ENCODE measurements around the gene COL4A1. TPM values are rescaled to one million over a fixed set of nuclear protein-coding genes. Genes with fewer than 3 reads are reported as not detected.

The COL4A1 gene
- total RNA-seq, 1 donor from 2014 or later = 756 TPM

DNA sequence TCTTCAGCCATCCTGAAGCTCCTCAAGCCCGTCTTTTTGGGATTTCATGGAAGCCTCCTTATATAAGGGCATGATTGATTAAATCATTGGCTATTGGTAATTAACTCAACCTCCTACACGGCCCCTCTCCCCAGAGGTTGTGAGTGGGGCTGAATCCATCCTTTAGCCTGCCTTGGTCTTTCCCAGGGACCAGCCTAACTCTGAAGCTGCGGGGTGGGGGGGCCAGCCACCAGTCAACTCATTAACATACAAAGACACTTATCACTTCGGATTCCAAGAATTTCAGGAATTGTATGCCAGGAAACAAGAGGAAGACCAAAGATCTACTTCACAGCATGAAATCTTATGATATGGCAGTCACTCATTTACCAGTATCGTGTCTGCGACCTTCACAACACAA is 9.9 kb downstream of the COL4A1 start:
- no peaks in the 10 kb centered on the region for H3K9me3 ChIP-seq
- H3K27ac ChIP-seq = peak overlapping the region; percentile 26 to 65
- H3K27me3 ChIP-seq = no peaks in the 10 kb centered on the region
- peaks cover 0 to 3% of the 10 kb centered on the region in 2 donors for H3K36me3 ChIP-seq
- peak overlapping the region in 1 of 2 donors; percentile 57 for H3K4me3 ChIP-seq
- DNase-seq (ENCODE audit: low spot score in 2 of 2) = peak in 1 of 2 donors; percentile 53
- TF ChIP-seq, protein P1, sequence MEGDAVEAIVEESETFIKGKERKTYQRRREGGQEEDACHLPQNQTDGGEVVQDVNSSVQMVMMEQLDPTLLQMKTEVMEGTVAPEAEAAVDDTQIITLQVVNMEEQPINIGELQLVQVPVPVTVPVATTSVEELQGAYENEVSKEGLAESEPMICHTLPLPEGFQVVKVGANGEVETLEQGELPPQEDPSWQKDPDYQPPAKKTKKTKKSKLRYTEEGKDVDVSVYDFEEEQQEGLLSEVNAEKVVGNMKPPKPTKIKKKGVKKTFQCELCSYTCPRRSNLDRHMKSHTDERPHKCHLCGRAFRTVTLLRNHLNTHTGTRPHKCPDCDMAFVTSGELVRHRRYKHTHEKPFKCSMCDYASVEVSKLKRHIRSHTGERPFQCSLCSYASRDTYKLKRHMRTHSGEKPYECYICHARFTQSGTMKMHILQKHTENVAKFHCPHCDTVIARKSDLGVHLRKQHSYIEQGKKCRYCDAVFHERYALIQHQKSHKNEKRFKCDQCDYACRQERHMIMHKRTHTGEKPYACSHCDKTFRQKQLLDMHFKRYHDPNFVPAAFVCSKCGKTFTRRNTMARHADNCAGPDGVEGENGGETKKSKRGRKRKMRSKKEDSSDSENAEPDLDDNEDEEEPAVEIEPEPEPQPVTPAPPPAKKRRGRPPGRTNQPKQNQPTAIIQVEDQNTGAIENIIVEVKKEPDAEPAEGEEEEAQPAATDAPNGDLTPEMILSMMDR (IDR thresholded peaks at IDR 0.05) = no peak
- H3K4me1 ChIP-seq = peaks cover 21 to 56% of the 10 kb centered on the region in 2 donors
- intact Hi-C loops (cut with DNase I) = no loop called here

DNA sequence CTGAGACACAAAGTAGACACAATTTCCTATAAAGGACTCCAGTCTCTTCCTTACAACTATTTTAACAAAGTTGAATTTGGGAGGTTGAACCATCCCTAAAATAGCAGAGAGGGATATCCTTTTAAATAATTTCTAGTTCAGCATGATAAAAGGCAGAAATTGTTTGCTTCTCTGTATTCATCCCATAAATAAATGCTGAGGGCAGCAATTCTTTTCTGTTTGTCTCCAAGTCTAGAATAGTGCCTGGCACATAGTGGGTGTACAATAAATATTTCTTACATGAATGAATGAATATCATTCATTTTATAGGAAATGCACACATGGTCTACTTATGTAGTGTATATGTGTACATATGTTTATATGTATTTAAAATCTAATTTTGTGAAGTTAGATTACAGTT is 12.3 kb downstream of the COL4A1 start:
- H3K27me3 ChIP-seq = no peaks in the 10 kb centered on the region
- no peak for DNase-seq (ENCODE audit: low spot score in 2 of 2)
- no peak overlapping the region for H3K4me3 ChIP-seq
- TF ChIP-seq, protein P1 (IDR thresholded peaks at IDR 0.05) = no peak
- no peaks in the 10 kb centered on the region for H3K9me3 ChIP-seq
- peaks cover 18 to 46% of the 10 kb centered on the region in 2 donors for H3K4me1 ChIP-seq
- intact Hi-C loops (cut with DNase I) = no loop called here
- H3K36me3 ChIP-seq = peaks cover 4 to 8% of the 10 kb centered on the region in 2 donors
- H3K27ac ChIP-seq = peak overlapping the region; percentile 2 to 50

DNA sequence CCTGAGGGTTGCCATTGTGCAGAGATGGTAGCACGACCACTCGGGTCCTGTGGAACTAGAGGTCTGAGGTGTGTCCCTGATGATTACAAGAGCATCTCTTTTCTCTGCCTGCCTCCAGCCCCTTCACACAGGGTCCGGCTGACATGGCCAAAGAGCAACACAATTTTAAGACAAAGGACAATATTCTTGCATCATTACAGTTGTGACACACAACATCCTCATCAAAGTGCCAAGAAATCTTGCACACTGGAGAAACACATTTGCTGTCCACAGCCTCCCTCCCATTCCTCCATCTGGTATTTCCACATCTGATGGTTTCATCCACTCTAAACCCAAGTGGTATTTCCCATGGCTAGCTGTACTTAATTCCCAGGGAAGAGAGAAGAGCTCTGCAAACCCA is 12.8 kb downstream of the COL4A1 start:
- intact Hi-C loops (cut with DNase I) = no loop called here
- Histone ChIP-seq H3K9me3 (no peaks in the 10 kb centered on the region), H3K4me3 (no peak overlapping the region), H3K4me1 (peaks cover 13 to 41% of the 10 kb centered on the region in 2 donors), H3K36me3 (peaks cover 8 to 12% of the 10 kb centered on the region in 2 donors), H3K27ac (peak overlapping the region; percentile 2 to 50), H3K27me3 (no peaks in the 10 kb centered on the region)
- peak in 1 of 2 donors; percentile 56 for DNase-seq (ENCODE audit: low spot score in 2 of 2)
- TF ChIP-seq, protein P1 (IDR thresholded peaks at IDR 0.05) = no peak

DNA sequence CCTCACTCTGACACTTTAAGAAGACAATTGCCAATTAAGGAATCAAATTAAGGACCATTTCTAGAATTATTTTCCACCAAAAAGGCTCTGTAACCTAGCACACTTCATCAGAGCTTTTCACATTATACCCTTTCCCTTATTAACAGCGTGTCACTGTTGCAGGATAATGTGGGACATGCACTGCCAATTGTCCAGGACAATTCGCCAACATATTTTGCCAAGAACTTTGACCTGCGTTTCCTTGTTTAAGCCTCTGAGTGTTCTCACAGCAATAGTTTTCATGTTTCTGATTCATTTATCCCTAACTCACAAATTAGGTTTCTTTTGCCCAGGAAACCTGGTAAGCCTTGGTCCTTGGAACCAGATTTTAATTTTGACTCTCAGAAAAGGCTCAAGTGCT is 13.3 kb downstream of the COL4A1 start:
- H3K4me1 ChIP-seq = peaks cover 9 to 36% of the 10 kb centered on the region in 2 donors
- intact Hi-C loops (cut with DNase I) = no loop called here
- DNase-seq (ENCODE audit: low spot score in 2 of 2) = peak in 1 of 2 donors; percentile 61

DNA sequence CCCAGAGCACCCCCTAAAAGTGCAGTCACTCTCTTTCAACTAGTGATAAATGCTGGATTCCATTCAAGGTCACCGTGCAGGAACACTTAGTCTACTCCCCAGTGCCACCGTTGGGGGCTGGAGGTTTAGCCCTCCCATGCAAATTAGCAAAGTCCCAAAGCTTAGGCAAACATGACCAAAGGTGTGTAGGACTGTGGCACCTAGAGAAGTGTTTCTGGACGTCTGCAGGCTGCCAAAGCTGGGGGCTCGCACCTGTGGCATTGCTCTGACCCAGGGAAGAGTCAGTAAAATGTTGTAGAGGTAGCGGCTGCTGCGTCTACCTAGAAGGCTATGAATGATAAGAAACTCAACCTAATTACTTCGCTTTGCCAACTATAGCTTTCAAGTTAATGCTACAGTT is 13.9 kb downstream of the COL4A1 start:
- Histone ChIP-seq H3K27me3 (no peaks in the 10 kb centered on the region), H3K27ac (no peak overlapping the region), H3K4me1 (peaks cover 9 to 31% of the 10 kb centered on the region in 2 donors), H3K9me3 (no peaks in the 10 kb centered on the region), H3K36me3 (peaks cover 12% of the 10 kb centered on the region in 2 donors), H3K4me3 (no peak overlapping the region)
- intact Hi-C loops (cut with DNase I) = no loop called here
- TF ChIP-seq, protein P1 (IDR thresholded peaks at IDR 0.05) = no peak
- DNase-seq (ENCODE audit: low spot score in 2 of 2) = peak in 1 of 2 donors; percentile 19

More for the DNA sequence above, 13.3 kb downstream of the COL4A1 start:
- no peaks in the 10 kb centered on the region for H3K9me3 ChIP-seq
- peaks cover 12% of the 10 kb centered on the region in 2 donors for H3K36me3 ChIP-seq
- no peak overlapping the region for H3K4me3 ChIP-seq
- peak overlapping the region in 1 of 2 donors; percentile 50 for H3K27ac ChIP-seq
- no peaks in the 10 kb centered on the region for H3K27me3 ChIP-seq
- TF ChIP-seq, protein P1 (IDR thresholded peaks at IDR 0.05) = no peak

DNA sequence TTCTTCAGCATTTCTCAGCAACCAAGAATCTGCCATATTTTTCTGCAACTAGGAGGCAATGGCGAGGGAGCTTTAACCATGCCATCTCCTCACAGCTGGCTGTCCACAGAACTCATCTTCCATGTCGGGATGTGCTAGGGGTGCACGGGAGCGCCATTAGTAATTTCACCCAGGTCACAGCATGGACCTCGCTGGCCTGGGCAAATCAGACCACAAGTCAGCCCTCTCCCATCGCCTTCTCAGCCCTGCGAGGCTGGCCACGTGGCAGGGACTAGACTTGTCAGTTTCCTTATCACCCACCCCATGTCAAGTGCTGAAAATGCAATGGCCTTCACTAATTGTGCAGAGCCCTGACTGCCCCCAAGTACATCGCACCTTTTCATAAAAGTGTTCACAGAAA is 15.7 kb downstream of the COL4A1 start:
- Histone ChIP-seq H3K27ac (no peak overlapping the region), H3K9me3 (no peaks in the 10 kb centered on the region), H3K36me3 (peaks cover 12% of the 10 kb centered on the region in 2 donors), H3K4me3 (no peak overlapping the region), H3K4me1 (peaks cover 17 to 32% of the 10 kb centered on the region in 2 donors), H3K27me3 (no peaks in the 10 kb centered on the region)
- TF ChIP-seq, protein P1 (IDR thresholded peaks at IDR 0.05) = no peak
- intact Hi-C loops (cut with DNase I) = no loop called here
- peak in 1 of 2 donors; percentile 28 for DNase-seq (ENCODE audit: low spot score in 2 of 2)

Measured in ascending aorta (tissue), 2 donors.